K562 (cell line): Measurements from ENCODE around the gene TPD52L1.

ENCODE experiments used
- ADNP ChIP-seq: fragments of 200-800 bp; sonication (Bioruptor generic); IDR thresholded peaks from 2 replicates; pipeline ENCODE4 v1.6.1; 2016; ENCODE audit warnings: missing genetic modification characterization, missing compliant biosample characterization
- E2F4 ChIP-seq: sonication (generic); formaldehyde crosslinking; IDR thresholded peaks from 2 replicates; pipeline ENCODE4 v1.8.0; 2022; ENCODE audit warnings: mild to moderate bottlenecking, low read depth, missing genetic modification reagents
- HLTF ChIP-seq: fragments of 450-650 bp; IDR thresholded peaks from 2 replicates; pipeline ENCODE4 v1.6.1; 2016
- MEF2A ChIP-seq: IDR thresholded peaks from 2 replicates; pipeline ENCODE4 v1.6.1; 2011; ENCODE audit warnings: low read depth, mild to moderate bottlenecking, low read length, moderate library complexity; ENCODE audit not compliant: control insufficient read depth
- MYNN ChIP-seq, 2 experiments: sonication (generic); formaldehyde crosslinking in 1 of 2; IDR thresholded peaks; 2 replicates each; pipeline versions ENCODE4 v1.5.0 to v1.6.1; 2016 to 2020; ENCODE audit warnings: antibody characterized with exemption in 1 of 2, missing genetic modification reagents in 1 of 2
- NFRKB ChIP-seq: fragments of 450-650 bp; IDR thresholded peaks from 2 replicates; pipeline ENCODE4 v1.6.1; 2016; ENCODE audit warnings: low read depth
- POLR2A ChIP-seq: fragments of 450-650 bp; conservative IDR thresholded peaks from 2 replicates; pipeline ENCODE4 v1.6.1; 2016
- RHOXF2B ChIP-seq: fragments of 250-450 bp; sonication (Bioruptor Pico); conservative IDR thresholded peaks from 2 replicates; pipeline ENCODE4 v1.5.1; 2021
- SMARCC2 ChIP-seq: fragments of 450-650 bp; IDR thresholded peaks from 2 replicates; pipeline ENCODE4 v1.6.1; 2017; ENCODE audit warnings: antibody characterized with exemption, moderate library complexity, mild to moderate bottlenecking, low read depth
- ZNF316 ChIP-seq: fragments of 450-650 bp; IDR thresholded peaks from 2 replicates; pipeline ENCODE4 v1.6.1; 2016
- ZNF507 ChIP-seq: conservative IDR thresholded peaks from 2 replicates; pipeline ENCODE4 v1.6.1; 2017; ENCODE audit warnings: missing genetic modification characterization, missing compliant biosample characterization

GRCh38 chr6:125299257-125299656 is 145.7 kb downstream of the TPD52L1 start:
- no peak for TF ChIP-seq MYNN (IDR thresholded peaks at IDR 0.05)
- TF ChIP-seq MYNN (CRISPR knock-in tag; IDR thresholded peaks at IDR 0.05), result no peak
- no peak for TF ChIP-seq MEF2A
- TF ChIP-seq E2F4 (CRISPR knock-in tag), result no peak
- no peak for TF ChIP-seq RHOXF2B (CRISPR knock-in tag)
- no peak for TF ChIP-seq ADNP (tag)
- TF ChIP-seq ZNF507 (tag), result no peak
- TF ChIP-seq ZNF316, result no peak
- TF ChIP-seq HLTF, result no peak
- TF ChIP-seq NFRKB, result no peak
- TF ChIP-seq POLR2A, result no peak
- no peak for TF ChIP-seq SMARCC2
